ENCODE results near the gene DPP3. TPM values are rescaled to one million over a fixed set of nuclear protein-coding genes. Genes with fewer than 3 reads are reported as not detected.

Gene DPP3
- total and polyA plus RNA-seq, 2 of the 4 experiments (the other 2 are of a cell fraction) = 51.8 to 66.3 TPM

- Histone ChIP-seq H3K23ac (ENCODE audit: low read depth, low read length) (no peak overlapping the region), H3K14ac (replicated peaks; ENCODE audit: low read depth, low read length) (no peak overlapping the region), H4K91ac (ENCODE audit: insufficient read depth, low read depth, low read length) (no peak overlapping the region), H4K20me1 (ENCODE audit: insufficient read depth, low read length) (no peaks in the 10 kb centered on the region; the same call in 1 of the 2 replicates), H2AFZ (replicated peaks; ENCODE audit: low read length, poor library complexity) (no peak overlapping the region), H3K9me3 (ENCODE audit: control insufficient read depth, insufficient read depth, low read length) (no peaks in the 10 kb centered on the region), H3K27me3 (ENCODE audit: control insufficient read depth, insufficient read depth, low read length) (no peaks in the 10 kb centered on the region), H2BK20ac (ENCODE audit: low read depth, low read length) (no peak overlapping the region), H4K5ac (ENCODE audit: low read depth, low read length) (no peak overlapping the region), H3K27ac (ENCODE audit: insufficient read depth, low read length) (no peak overlapping the region), H3K79me1 (ENCODE audit: low read depth in 1 of 2, low read length in 2 of 2) (no peaks in the 10 kb centered on the region), H3K4me2 (ENCODE audit: low read depth, low read length) (no peak overlapping the region), H2AK5ac (ENCODE audit: low read depth, low read length) (no peak overlapping the region), H3K4me3 (ENCODE audit: insufficient read depth, low read depth, low read length) (no peak overlapping the region), H3K9me1 (ENCODE audit: insufficient read depth, low read length) (0 out of 2 replicates have a peak, but pooled peaks cover 3% of the 10 kb centered on the region), H4K8ac (ENCODE audit: low read depth in 2 of 2, low read length in 2 of 2) (no peak overlapping the region), H3K4me1 (ENCODE audit: control insufficient read depth, insufficient read depth, low read length) (no peaks in the 10 kb centered on the region), H3K4ac (ENCODE audit: low read depth, low read length) (no peak overlapping the region), H2AK9ac (replicated peaks; ENCODE audit: low read depth, low read length, poor library complexity) (peak overlapping the region; percentile 24), H3K9ac (ENCODE audit: low read depth, low read length) (no peak overlapping the region), H2BK120ac (ENCODE audit: low read depth, low read length) (no peak overlapping the region), H2BK5ac (ENCODE audit: low read depth, low read length, poor library complexity, severe bottlenecking) (no peak overlapping the region), H2BK15ac (ENCODE audit: low read depth, low read length) (no peak overlapping the region), H3K56ac (ENCODE audit: extremely low read depth, insufficient read depth, low read length) (no peak overlapping the region), H3K18ac (ENCODE audit: low read depth, low read length) (no peak overlapping the region), H3K36me3 (ENCODE audit: control insufficient read depth, insufficient read depth, low read length) (peaks cover 4% of the 10 kb centered on the region)
- TF ChIP-seq MAFK (IDR thresholded peaks at IDR 0.05; ENCODE audit: low read depth, low read length) (no peak), BHLHE40 (IDR thresholded peaks at IDR 0.05; ENCODE audit: low read depth, low read length) (no peak), RFX5 (IDR thresholded peaks at IDR 0.05; ENCODE audit: low read depth, low read length) (no peak), RAD21 (IDR thresholded peaks at IDR 0.05; ENCODE audit: low read length) (no peak), CHD1 (IDR thresholded peaks at IDR 0.05; ENCODE audit: low read depth, low read length) (no peak), POLR2A (IDR thresholded peaks at IDR 0.05; ENCODE audit: low read depth, low read length) (no peak), MXI1 (IDR thresholded peaks at IDR 0.05; ENCODE audit: borderline replicate concordance, low read depth, low read length) (no peak), FOS (IDR thresholded peaks at IDR 0.05; ENCODE audit: low read depth, low read length) (no peak), RCOR1 (IDR thresholded peaks at IDR 0.05; ENCODE audit: insufficient replicate concordance, low read length) (no peak), SMC3 (IDR thresholded peaks at IDR 0.05; ENCODE audit: low read depth, low read length) (no peak), MAZ (IDR thresholded peaks at IDR 0.05; ENCODE audit: borderline replicate concordance, low read depth, low read length) (no peak), NFE2L2 (IDR thresholded peaks at IDR 0.05; ENCODE audit: low read depth, low read length) (no peak), CEBPB (IDR thresholded peaks at IDR 0.05; ENCODE audit: low read depth, low read length) (no peak)
- TF ChIP-seq, protein P1, sequence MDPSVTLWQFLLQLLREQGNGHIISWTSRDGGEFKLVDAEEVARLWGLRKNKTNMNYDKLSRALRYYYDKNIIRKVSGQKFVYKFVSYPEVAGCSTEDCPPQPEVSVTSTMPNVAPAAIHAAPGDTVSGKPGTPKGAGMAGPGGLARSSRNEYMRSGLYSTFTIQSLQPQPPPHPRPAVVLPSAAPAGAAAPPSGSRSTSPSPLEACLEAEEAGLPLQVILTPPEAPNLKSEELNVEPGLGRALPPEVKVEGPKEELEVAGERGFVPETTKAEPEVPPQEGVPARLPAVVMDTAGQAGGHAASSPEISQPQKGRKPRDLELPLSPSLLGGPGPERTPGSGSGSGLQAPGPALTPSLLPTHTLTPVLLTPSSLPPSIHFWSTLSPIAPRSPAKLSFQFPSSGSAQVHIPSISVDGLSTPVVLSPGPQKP (IDR thresholded peaks at IDR 0.05; ENCODE audit: borderline replicate concordance, low read depth, low read length) = no peak
- TF ChIP-seq, protein P2, sequence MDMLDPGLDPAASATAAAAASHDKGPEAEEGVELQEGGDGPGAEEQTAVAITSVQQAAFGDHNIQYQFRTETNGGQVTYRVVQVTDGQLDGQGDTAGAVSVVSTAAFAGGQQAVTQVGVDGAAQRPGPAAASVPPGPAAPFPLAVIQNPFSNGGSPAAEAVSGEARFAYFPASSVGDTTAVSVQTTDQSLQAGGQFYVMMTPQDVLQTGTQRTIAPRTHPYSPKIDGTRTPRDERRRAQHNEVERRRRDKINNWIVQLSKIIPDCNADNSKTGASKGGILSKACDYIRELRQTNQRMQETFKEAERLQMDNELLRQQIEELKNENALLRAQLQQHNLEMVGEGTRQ (IDR thresholded peaks at IDR 0.05; ENCODE audit: low read depth, low read length) = no peak
- TF ChIP-seq, protein P3, sequence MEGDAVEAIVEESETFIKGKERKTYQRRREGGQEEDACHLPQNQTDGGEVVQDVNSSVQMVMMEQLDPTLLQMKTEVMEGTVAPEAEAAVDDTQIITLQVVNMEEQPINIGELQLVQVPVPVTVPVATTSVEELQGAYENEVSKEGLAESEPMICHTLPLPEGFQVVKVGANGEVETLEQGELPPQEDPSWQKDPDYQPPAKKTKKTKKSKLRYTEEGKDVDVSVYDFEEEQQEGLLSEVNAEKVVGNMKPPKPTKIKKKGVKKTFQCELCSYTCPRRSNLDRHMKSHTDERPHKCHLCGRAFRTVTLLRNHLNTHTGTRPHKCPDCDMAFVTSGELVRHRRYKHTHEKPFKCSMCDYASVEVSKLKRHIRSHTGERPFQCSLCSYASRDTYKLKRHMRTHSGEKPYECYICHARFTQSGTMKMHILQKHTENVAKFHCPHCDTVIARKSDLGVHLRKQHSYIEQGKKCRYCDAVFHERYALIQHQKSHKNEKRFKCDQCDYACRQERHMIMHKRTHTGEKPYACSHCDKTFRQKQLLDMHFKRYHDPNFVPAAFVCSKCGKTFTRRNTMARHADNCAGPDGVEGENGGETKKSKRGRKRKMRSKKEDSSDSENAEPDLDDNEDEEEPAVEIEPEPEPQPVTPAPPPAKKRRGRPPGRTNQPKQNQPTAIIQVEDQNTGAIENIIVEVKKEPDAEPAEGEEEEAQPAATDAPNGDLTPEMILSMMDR (conservative IDR thresholded peaks at IDR 0.05; ENCODE audit: low read depth, low read length) = no peak
- 73% methylated on average over 2 of the region's 10 CpGs; no CpG with 5 or more reads in 1 of the 2 experiments for WGBS, 2 experiments (ENCODE audit: extremely low coverage in 2 of 2, insufficient read length in 1 of 2)
- in situ Hi-C loops (cut with MboI; ENCODE audit: low sequenced_read_pairs) (no loop called here), intact Hi-C loops (cut with micrococcal nuclease) (no loop called here), dilution Hi-C loops (cut with HindIII; ENCODE audit: low sequenced_read_pairs, unreplicated experiment) (no loop called here)
- DNase-seq (no peak), ATAC-seq (ENCODE audit: low read depth) (no peak)
- POLR2A ChIA-PET (ENCODE audit: unreplicated experiment) = no interaction called here
- CTCF ChIA-PET = no interaction called here
- BruUV-seq (replicated peaks) = no TSS peak
These were observed 50.9 kb downstream of the DPP3 start for GRCh38 chr11:66530927-66531709.

All from IMR-90 (cell line).